Ishikawa (cell line): ENCODE results near the gene CDRT4.

ENCODE experiments used
- CEBPB ChIP-seq: IDR thresholded peaks from 2 replicates; pipeline ENCODE4 v1.6.1; 2012
- CREB1 ChIP-seq: IDR thresholded peaks from 2 replicates; pipeline ENCODE4 v1.6.1; 2012; ENCODE audit warnings: low read depth
- EGR1 ChIP-seq: IDR thresholded peaks from 2 replicates; pipeline ENCODE4 v1.6.1; 2012
- EP300 ChIP-seq: IDR thresholded peaks from 2 replicates; pipeline ENCODE4 v1.6.1; 2012; ENCODE audit warnings: borderline replicate concordance
- FOXM1 ChIP-seq: IDR thresholded peaks from 2 replicates; pipeline ENCODE4 v1.6.1; 2012; ENCODE audit warnings: low read depth, borderline replicate concordance
- MAX ChIP-seq: IDR thresholded peaks from 2 replicates; pipeline ENCODE4 v1.6.1; 2012
- NFIC ChIP-seq: IDR thresholded peaks from 2 replicates; pipeline ENCODE4 v1.6.1; 2012
- RAD21 ChIP-seq: IDR thresholded peaks from 2 replicates; pipeline ENCODE4 v1.6.1; 2012; ENCODE audit warnings: low read depth
- REST ChIP-seq: IDR thresholded peaks from 2 replicates; pipeline ENCODE4 v1.6.1; 2012; ENCODE audit warnings: low read depth, mild to moderate bottlenecking
- TAF1 ChIP-seq: IDR thresholded peaks from 2 replicates; pipeline ENCODE4 v1.6.1; 2012; ENCODE audit warnings: low read depth, mild to moderate bottlenecking
- TCF12 ChIP-seq: IDR thresholded peaks from 2 replicates; pipeline ENCODE4 v1.6.1; 2012; ENCODE audit warnings: low read depth
- TEAD4 ChIP-seq: IDR thresholded peaks from 2 replicates; pipeline ENCODE4 v1.6.1; 2012
- USF1 ChIP-seq: IDR thresholded peaks from 2 replicates; pipeline ENCODE4 v1.6.1; 2012
- YY1 ChIP-seq: IDR thresholded peaks from 2 replicates; pipeline ENCODE4 v1.6.1; 2012; ENCODE audit warnings: low read depth
- ZBTB7A ChIP-seq: IDR thresholded peaks from 2 replicates; pipeline ENCODE4 v1.6.1; 2012; ENCODE audit warnings: low read depth

CDRT4 gene

GRCh38 chr17:15513058-15513791 is 45.8 kb upstream of the CDRT4 start:
- TF ChIP-seq FOXM1 (no peak), REST (no peak), EP300 (no peak), CREB1 (no peak), MAX (no peak)

GRCh38 chr17:15512071-15512709 is 44.8 kb upstream of the CDRT4 start:
- no peak for TF ChIP-seq USF1
- TF ChIP-seq FOXM1 = no peak
- no peak for TF ChIP-seq RAD21
- no peak for TF ChIP-seq CEBPB
- TF ChIP-seq ZBTB7A = no peak
- TF ChIP-seq EP300 = no peak
- no peak for TF ChIP-seq MAX
- TF ChIP-seq TCF12 = no peak
- TF ChIP-seq NFIC = no peak
- no peak for TF ChIP-seq YY1
- no peak for TF ChIP-seq TAF1
- TF ChIP-seq EGR1 = no peak
- TF ChIP-seq CREB1 = no peak
- no peak for TF ChIP-seq REST
- TF ChIP-seq TEAD4 = no peak

GRCh38 chr17:15511142-15511541 is 43.7 kb upstream of the CDRT4 start:
- TF ChIP-seq EGR1 (no peak), EP300 (no peak), TEAD4 (no peak), USF1 (no peak), TAF1 (no peak), REST (no peak), TCF12 (no peak), NFIC (no peak), MAX (no peak), YY1 (no peak), RAD21 (no peak), FOXM1 (no peak), CEBPB (no peak), ZBTB7A (no peak), CREB1 (no peak)

GRCh38 chr17:15510361-15510760 is 42.9 kb upstream of the CDRT4 start:
- no peak for TF ChIP-seq EP300
- no peak for TF ChIP-seq TAF1
- TF ChIP-seq EGR1 = no peak
- TF ChIP-seq USF1 = no peak
- TF ChIP-seq NFIC = peak; percentile 18; the same call in 1 of the 2 replicates
